Mesodermal cell (in vitro differentiated cells): ENCODE results near the gene KRTAP5-11.
"Not testable (repeated sequence)": the region's sequence is repeated elsewhere in the genome, so short reads cannot be mapped to it uniquely, and the experiment has no call there.

Experiments used
- H3K27ac ChIP-seq: 2 replicates; pipeline ENCODE4 v1.7.0; 2013; ENCODE audit warnings: mild to moderate bottlenecking, low read depth, low read length, moderate library complexity; ENCODE audit not compliant: severe bottlenecking
- H3K36me3 ChIP-seq: 2 replicates; pipeline ENCODE4 v1.7.1; 2013; ENCODE audit warnings: mild to moderate bottlenecking, low read length, moderate library complexity; ENCODE audit not compliant: control insufficient read depth, insufficient read depth
- H3K4me1 ChIP-seq: one replicate; pipeline ENCODE4 v1.7.1; 2013; ENCODE audit warnings: mild to moderate bottlenecking, low read length; ENCODE audit not compliant: insufficient read depth, control insufficient read depth, poor library complexity, severe bottlenecking
- H3K4me3 ChIP-seq: 2 replicates; pipeline ENCODE4 v1.7.0; 2013; ENCODE audit warnings: low read length, control low read depth, mild to moderate bottlenecking; ENCODE audit not compliant: insufficient read depth, poor library complexity, severe bottlenecking; ENCODE audit errors: extremely low read depth
- H3K9me3 ChIP-seq: 2 replicates; pipeline ENCODE4 v1.7.1; 2013; ENCODE audit warnings: mild to moderate bottlenecking, low read length, moderate library complexity; ENCODE audit not compliant: control insufficient read depth
- WGBS, 2 experiments: methylation state at CpG; one replicate each; pipeline ENCODE4 v1.1.5; 2013; ENCODE audit warnings: missing lambda C conversion rate in 2 of 2; ENCODE audit not compliant: insufficient coverage in 2 of 2; 5-methylcytosine and 5-hydroxymethylcytosine counted together

The KRTAP5-11 gene

GRCh38 chr11:71580057-71581003, 2.3 kb downstream of the KRTAP5-11 start:
- no peak overlapping the region for H3K27ac ChIP-seq
- H3K4me1 ChIP-seq: no peaks in the 10 kb centered on the region
- 19 to 35% methylated on average over 6 to 7 of the region's 8 CpGs for WGBS, 2 experiments
- no peak overlapping the region for H3K4me3 ChIP-seq
- no peaks in the 10 kb centered on the region for H3K36me3 ChIP-seq
- no peaks in the 10 kb centered on the region for H3K9me3 ChIP-seq

GRCh38 chr11:71579513-71579912, 3.2 kb downstream of the KRTAP5-11 start:
- not testable (repeated sequence) for H3K27ac ChIP-seq, H3K4me1 ChIP-seq, H3K36me3 ChIP-seq, H3K4me3 ChIP-seq, H3K9me3 ChIP-seq
- 70 to 83% methylated on average over 4 to 6 of the region's 7 CpGs for WGBS, 2 experiments

- Histone ChIP-seq H3K4me1 (no peaks in the 10 kb centered on the region), H3K36me3 (no peaks in the 10 kb centered on the region), H3K9me3 (no peaks in the 10 kb centered on the region), H3K27ac (no peak overlapping the region), H3K4me3 (no peak overlapping the region)
- 89 to 94% methylated on average over 7 of the region's 7 CpGs for WGBS, 2 experiments
These were observed 5.1 kb downstream of the KRTAP5-11 start for GRCh38 chr11:71577469-71578004.

- H3K4me1 ChIP-seq, H3K27ac ChIP-seq, H3K4me3 ChIP-seq, H3K9me3 ChIP-seq, H3K36me3 ChIP-seq: not testable (repeated sequence)
- 91 to 95% methylated on average over 29 of the region's 41 CpGs for WGBS, 2 experiments
These were observed 5.8 kb downstream of the KRTAP5-11 start for GRCh38 chr11:71576688-71577465.

- Histone ChIP-seq H3K36me3 (no peaks in the 10 kb centered on the region), H3K9me3 (no peaks in the 10 kb centered on the region), H3K4me1 (no peaks in the 10 kb centered on the region), H3K4me3 (no peak overlapping the region), H3K27ac (no peak overlapping the region)
- WGBS, 2 experiments: 85 to 100% methylated on average over 1 to 3 of the region's 4 CpGs
These were observed 6.8 kb downstream of the KRTAP5-11 start for GRCh38 chr11:71575723-71576424.

GRCh38 chr11:71574418-71574817, 8.3 kb downstream of the KRTAP5-11 start:
- Histone ChIP-seq H3K36me3 (no peaks in the 10 kb centered on the region), H3K27ac (no peak overlapping the region), H3K4me3 (no peak overlapping the region), H3K9me3 (no peaks in the 10 kb centered on the region), H3K4me1 (no peaks in the 10 kb centered on the region)
- 82 to 100% methylated on average over 2 to 3 of the region's 5 CpGs for whole genome bisulfite sequencing, 2 experiments

- no peak overlapping the region for H3K4me3 ChIP-seq
- H3K27ac ChIP-seq: no peak overlapping the region
- no peaks in the 10 kb centered on the region for H3K9me3 ChIP-seq
- no peaks in the 10 kb centered on the region for H3K4me1 ChIP-seq
- no peaks in the 10 kb centered on the region for H3K36me3 ChIP-seq
- WGBS, 2 experiments: 84 to 87% methylated on average over 7 of the region's 11 CpGs
These were observed 9.9 kb downstream of the KRTAP5-11 start for GRCh38 chr11:71572811-71573210.

GRCh38 chr11:71571101-71571850, 11.4 kb downstream of the KRTAP5-11 start:
- H3K4me1 ChIP-seq, H3K4me3 ChIP-seq, H3K27ac ChIP-seq, H3K9me3 ChIP-seq, H3K36me3 ChIP-seq: not testable (repeated sequence)
- 91 to 95% methylated on average over 28 to 32 of the region's 39 CpGs for WGBS, 2 experiments

GRCh38 chr11:71568704-71569349, 13.8 kb downstream of the KRTAP5-11 start:
- Histone ChIP-seq H3K4me3 (no peak overlapping the region), H3K27ac (no peak overlapping the region), H3K9me3 (no peaks in the 10 kb centered on the region), H3K4me1 (no peaks in the 10 kb centered on the region), H3K36me3 (no peaks in the 10 kb centered on the region)
- 74 to 79% methylated on average over 5 to 6 of the region's 8 CpGs for WGBS, 2 experiments
